SK-N-MC (cell line): ENCODE data around the gene ZNF335.

Experiments
- DNase-seq: peaks from one replicate; pipeline ENCODE4 v3.0.0-alpha.2; 2011; ENCODE audit warnings: low read depth, low spot score
- H3K27ac ChIP-seq: fragments of 200-600 bp; sonication (generic); 2 replicates; pipeline ENCODE4 v1.5.1; 2016; ENCODE audit warnings: mixed run types
- H3K36me3 ChIP-seq: fragments of 200-600 bp; sonication (generic); 2 replicates; pipeline ENCODE4 v1.6.1; 2017; ENCODE audit warnings: antibody characterized with exemption, low read length, mixed read lengths; ENCODE audit not compliant: insufficient read depth
- H3K4me3 ChIP-seq: fragments of 200-600 bp; sonication (generic); 2 replicates; pipeline ENCODE4 v1.5.1; 2016
- H3K9ac ChIP-seq: fragments of 200-600 bp; sonication (generic); 2 replicates; pipeline ENCODE4 v1.8.0; 2017; ENCODE audit warnings: mixed run types, mixed read lengths; ENCODE audit not compliant: insufficient read length
- H3K9me3 ChIP-seq: fragments of 200-600 bp; sonication (generic); 2 replicates; pipeline ENCODE4 v1.6.1; 2017; ENCODE audit warnings: low read depth, mild to moderate bottlenecking, antibody characterized with exemption, low read length, moderate library complexity, mixed read lengths
- EZH2 ChIP-seq: fragments of 200-600 bp; sonication (generic); IDR thresholded peaks from one replicate; pipeline ENCODE4 v1.6.1; 2017; ENCODE audit warnings: antibody characterized with exemption
- FOXP2 ChIP-seq: optimal IDR thresholded peaks from 2 replicates; pipeline ENCODE3; 2011; ENCODE audit warnings: mild to moderate bottlenecking, moderate library complexity; ENCODE audit not compliant: insufficient read depth; ENCODE audit errors: extremely low read length, control extremely low read depth
- POLR2AphosphoS5 ChIP-seq: IDR thresholded peaks from 2 replicates; pipeline ENCODE4 v1.6.1; 2012; ENCODE audit warnings: mild to moderate bottlenecking, low read depth, low read length, borderline replicate concordance

The ZNF335 gene

DNA sequence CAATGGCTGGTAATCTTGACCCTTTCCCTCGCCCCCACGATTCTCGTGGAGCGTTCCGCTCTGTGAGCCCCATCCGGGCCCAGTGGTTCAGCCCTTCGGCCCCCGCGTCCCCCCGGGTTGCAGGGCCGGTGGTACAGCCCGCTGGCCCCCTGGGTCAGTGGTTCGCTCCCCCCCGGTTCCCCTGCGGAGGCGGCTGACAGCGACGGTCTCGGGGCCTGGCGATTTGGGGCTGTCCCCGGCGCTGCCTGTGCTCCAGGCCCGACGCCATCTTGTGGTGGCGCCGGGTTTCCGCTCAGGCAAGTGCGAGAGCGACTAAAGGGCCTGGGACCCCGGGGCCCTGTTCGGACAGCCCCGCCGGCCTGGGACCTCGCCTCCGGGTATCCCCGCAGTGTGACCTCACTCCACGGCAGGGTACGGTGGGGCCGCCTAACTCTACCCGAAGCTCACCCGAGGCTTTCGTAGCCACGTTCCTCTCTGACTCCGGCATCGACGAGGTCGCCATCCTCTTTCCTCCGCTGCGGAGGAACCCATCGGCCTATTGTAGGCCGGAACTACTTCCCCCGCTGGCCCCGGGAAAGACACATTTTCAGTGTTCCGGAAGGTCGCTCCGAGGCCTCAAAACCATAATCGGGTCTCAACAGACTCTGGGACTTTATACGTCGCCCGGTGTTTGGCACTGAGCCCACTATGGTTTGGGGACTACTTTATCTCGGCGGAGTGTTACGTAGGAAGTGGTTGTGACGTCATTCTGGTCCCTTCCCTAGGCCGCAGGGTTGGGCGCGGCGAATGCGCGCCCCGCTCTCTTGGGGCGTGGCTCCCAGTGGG lies at the start of gene ZNF335:
ZNF335 (minus strand) TSS at position 529 of the 825 bp plus-strand sequence. CDS start 793 bp downstream, outside the sequence.
- TF ChIP-seq FOXP2 (no peak), EZH2 (no peak), POLR2AphosphoS5 (peak; percentile 59)
- H3K27ac ChIP-seq = peak within 1 kb of the TSS; percentile 100
- no peaks in the 10 kb centered on the region for H3K9me3 ChIP-seq
- H3K9ac ChIP-seq = peak within 1 kb of the TSS; percentile 100
- peaks cover 24% of the 10 kb centered on the region for H3K36me3 ChIP-seq
- peak; percentile 91 for DNase-seq
- peak within 1 kb of the TSS; percentile 99 for H3K4me3 ChIP-seq

DNA sequence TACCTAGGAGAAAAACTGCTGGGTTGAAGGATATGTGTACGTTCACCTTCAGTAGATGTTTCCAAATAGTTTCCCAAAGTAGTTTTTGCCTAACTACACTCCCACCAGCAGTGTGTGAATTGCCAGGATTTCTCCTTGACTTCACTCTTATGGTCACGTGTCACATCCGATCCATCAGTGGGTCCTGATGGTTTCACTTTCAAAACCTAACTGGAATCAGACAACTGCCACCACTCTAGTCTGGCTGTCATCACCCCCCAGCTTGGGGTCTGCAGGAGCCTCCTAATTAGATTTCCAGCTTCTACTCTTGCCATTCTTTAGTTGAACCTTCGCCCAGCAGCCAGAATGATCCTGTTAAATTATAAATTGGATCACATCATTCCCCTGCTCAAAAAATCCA lies 48.6 kb upstream of the ZNF335 start:
- H3K9me3 ChIP-seq = no peaks in the 10 kb centered on the region
- H3K27ac ChIP-seq = no peak overlapping the region
- no peaks in the 10 kb centered on the region for H3K36me3 ChIP-seq
- no peak for DNase-seq
- no peak overlapping the region for H3K9ac ChIP-seq
- H3K4me3 ChIP-seq = no peak overlapping the region
- no peak for TF ChIP-seq EZH2
- no peak for TF ChIP-seq FOXP2
- TF ChIP-seq POLR2AphosphoS5 = no peak

GRCh38 chr20:46018611-46019010 lies 46.6 kb upstream of the ZNF335 start:
- TF ChIP-seq EZH2 (no peak), FOXP2 (no peak), POLR2AphosphoS5 (no peak)
- Histone ChIP-seq H3K27ac (no peak overlapping the region), H3K36me3 (no peaks in the 10 kb centered on the region), H3K4me3 (no peak overlapping the region), H3K9me3 (no peaks in the 10 kb centered on the region), H3K9ac (no peak overlapping the region)
- DNase-seq = no peak

GRCh38 chr20:46018112-46018511 lies 46.1 kb upstream of the ZNF335 start:
- H3K27ac ChIP-seq = no peak overlapping the region
- H3K36me3 ChIP-seq = no peaks in the 10 kb centered on the region
- no peak overlapping the region for H3K9ac ChIP-seq
- no peak overlapping the region for H3K4me3 ChIP-seq
- DNase-seq = no peak
- no peaks in the 10 kb centered on the region for H3K9me3 ChIP-seq
- TF ChIP-seq EZH2 (no peak), FOXP2 (no peak), POLR2AphosphoS5 (no peak)

DNA sequence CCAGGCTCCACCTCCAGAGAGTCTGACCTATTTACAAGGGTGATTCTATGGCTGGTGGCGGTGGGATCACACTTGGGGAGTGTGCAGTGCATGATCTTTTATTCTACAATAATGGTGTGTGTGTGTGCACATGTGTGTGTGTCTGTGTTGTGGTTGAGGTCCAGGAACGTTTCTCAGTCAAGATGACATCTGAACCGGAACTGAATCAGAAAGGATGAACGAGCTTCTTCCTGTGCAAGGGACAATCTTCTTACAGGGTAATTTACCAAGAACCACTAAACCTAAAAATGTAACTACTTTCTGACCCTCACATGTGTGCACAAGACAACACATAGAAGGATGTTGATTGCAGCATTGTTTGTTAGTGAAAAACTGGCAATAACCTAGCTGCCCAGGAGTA lies 45.3 kb upstream of the ZNF335 start:
- TF ChIP-seq FOXP2 = no peak
- no peak for TF ChIP-seq POLR2AphosphoS5
- no peak for TF ChIP-seq EZH2
- no peak overlapping the region for H3K9ac ChIP-seq
- H3K27ac ChIP-seq = no peak overlapping the region
- no peaks in the 10 kb centered on the region for H3K36me3 ChIP-seq
- H3K4me3 ChIP-seq = no peak overlapping the region
- H3K9me3 ChIP-seq = no peaks in the 10 kb centered on the region
- no peak for DNase-seq

DNA sequence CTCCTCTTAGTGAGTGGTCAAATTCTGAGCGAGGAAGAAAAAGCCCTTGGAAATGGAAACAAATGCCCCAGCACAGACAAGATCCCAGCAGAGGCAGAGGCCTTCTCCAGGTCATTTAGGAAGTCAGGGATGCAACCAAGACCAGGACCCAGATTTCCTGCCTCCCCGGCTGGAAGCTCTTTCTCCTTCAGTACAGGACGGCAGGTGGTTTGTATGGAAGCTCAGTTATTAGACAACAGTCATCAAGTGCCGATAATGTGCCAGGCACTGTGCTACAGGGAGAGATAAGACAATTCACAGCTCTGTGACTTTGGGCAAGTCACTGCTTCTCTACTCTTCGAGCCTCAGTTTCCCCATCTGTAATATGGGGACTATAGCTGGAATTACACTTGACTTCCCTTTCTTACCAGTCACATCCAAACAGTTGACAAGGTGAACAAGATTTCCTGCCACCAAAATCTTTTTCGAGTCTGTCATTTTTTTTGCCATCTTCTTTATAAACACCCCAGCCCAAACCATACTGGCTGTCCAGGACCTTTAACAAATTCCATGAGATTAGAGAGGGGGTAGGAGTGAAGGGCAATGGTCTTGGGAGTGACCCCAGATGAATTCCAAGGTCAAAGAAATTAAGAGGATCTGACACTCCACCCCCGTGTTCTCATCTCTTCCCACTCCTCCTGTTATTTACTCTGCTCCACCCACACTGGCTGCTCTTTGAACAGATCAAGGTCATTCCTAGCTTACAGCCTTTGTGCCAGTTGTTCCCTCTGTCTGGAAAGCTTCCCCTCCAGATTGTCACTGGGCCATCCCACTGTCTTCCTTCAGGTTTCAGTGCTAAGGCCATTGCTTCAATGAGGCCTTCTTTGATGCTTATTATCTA lies 42.8 kb upstream of the ZNF335 start:
- Histone ChIP-seq H3K4me3 (peak overlapping the region; percentile 73), H3K27ac (no peak overlapping the region), H3K36me3 (no peaks in the 10 kb centered on the region), H3K9ac (no peak overlapping the region), H3K9me3 (no peaks in the 10 kb centered on the region)
- DNase-seq = no peak
- TF ChIP-seq POLR2AphosphoS5 = no peak
- no peak for TF ChIP-seq FOXP2
- no peak for TF ChIP-seq EZH2

DNA sequence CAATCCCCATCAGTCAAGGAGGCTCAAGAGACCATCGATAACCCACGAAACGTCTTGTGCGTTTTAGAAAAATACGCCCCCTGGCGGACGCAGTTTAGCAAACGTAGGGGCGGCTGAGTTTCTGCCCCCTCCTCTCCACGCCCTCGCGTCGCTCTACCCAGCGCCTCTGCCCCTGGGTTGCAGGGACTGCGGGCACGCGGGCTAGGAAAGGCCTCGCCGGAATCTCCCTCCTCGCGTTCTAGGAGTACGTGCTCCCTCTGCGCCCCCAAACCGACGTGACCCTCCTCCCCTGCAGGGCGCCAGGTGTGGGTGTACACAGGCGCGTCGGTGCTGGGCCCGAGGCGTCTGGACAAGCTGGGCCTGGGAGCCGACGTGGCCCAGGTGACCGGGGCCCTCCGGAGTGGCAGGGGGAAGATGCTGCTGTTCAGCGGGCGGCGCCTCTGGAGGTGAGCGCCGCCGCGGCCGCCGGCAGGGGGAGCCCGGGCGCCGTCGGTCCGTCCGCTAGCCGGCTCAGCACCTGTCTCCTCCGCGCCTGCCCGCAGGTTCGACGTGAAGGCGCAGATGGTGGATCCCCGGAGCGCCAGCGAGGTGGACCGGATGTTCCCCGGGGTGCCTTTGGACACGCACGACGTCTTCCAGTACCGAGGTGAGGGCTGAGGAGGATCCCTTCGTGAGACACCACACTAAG lies 42.0 kb upstream of the ZNF335 start:
- H3K4me3 ChIP-seq = peak overlapping the region; percentile 73
- no peaks in the 10 kb centered on the region for H3K36me3 ChIP-seq
- no peak for DNase-seq
- no peak overlapping the region for H3K27ac ChIP-seq
- H3K9me3 ChIP-seq = no peaks in the 10 kb centered on the region
- TF ChIP-seq EZH2 (no peak), POLR2AphosphoS5 (no peak), FOXP2 (no peak)
- H3K9ac ChIP-seq = no peak overlapping the region

DNA sequence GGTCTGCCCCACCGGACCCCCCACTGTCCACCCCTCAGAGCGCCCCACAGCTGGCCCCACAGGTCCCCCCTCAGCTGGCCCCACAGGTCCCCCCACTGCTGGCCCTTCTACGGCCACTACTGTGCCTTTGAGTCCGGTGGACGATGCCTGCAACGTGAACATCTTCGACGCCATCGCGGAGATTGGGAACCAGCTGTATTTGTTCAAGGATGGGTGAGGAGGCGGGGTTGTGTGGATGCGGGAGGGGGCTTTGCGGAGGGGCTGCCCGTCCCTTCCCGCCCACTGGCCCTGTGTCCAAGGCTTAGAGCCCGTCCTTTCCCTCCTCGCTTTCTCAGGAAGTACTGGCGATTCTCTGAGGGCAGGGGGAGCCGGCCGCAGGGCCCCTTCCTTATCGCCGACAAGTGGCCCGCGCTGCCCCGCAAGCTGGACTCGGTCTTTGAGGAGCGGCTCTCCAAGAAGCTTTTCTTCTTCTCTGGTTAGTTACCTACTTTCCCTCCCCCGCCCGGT lies 41.4 kb upstream of the ZNF335 start:
- Histone ChIP-seq H3K9me3 (no peaks in the 10 kb centered on the region), H3K9ac (no peak overlapping the region), H3K27ac (no peak overlapping the region), H3K4me3 (peak overlapping the region; percentile 73), H3K36me3 (no peaks in the 10 kb centered on the region)
- no peak for TF ChIP-seq EZH2
- TF ChIP-seq POLR2AphosphoS5 = no peak
- no peak for TF ChIP-seq FOXP2
- no peak for DNase-seq
